ENCODE measurements around the gene FXYD3. TPM values are rescaled to one million over a fixed set of nuclear protein-coding genes. Genes with fewer than 3 reads are reported as not detected.

Gene FXYD3
- polyA plus RNA-seq, 1 of the 3 experiments (the other 2 are of a cell fraction), result not detected

- TF ChIP-seq ZBTB33 (IDR thresholded peaks at IDR 0.05; ENCODE audit: borderline replicate concordance, low read depth), result no peak
Observed at GRCh38 chr19:35118268-35119020, 2.8 kb downstream of the FXYD3 start (continued).

DNA sequence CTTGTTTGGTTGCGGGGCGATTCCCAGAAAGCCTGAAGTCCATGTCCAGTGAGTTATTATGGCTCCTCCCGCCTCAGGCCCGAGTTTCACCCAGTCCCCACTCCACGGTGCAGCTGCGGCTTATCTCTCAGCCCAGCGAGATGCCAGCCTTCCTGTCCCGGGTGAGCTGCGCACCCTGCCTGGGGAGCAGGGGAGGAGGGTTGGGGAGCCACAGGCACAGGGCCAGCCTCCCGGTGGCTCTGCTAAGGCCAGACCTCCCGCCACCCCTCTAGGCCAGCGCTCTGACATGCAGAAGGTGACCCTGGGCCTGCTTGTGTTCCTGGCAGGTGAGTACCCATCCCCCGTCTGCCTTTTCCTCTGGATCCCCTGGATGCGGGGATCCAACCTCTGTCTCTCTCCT is 3.5 kb downstream of the FXYD3 start:
- no peak overlapping the region for H3K4me3 ChIP-seq (ENCODE audit: low read depth in 2 of 2, low read length in 1 of 2)
- TF ChIP-seq TAF1 (IDR thresholded peaks at IDR 0.05; ENCODE audit: borderline replicate concordance, low read depth, low read length), result no peak
- no peak for TF ChIP-seq FOXJ3 (CRISPR knock-in tag; IDR thresholded peaks at IDR 0.05)
- TF ChIP-seq NFIC (IDR thresholded peaks at IDR 0.05; ENCODE audit: borderline replicate concordance), result no peak
- TF ChIP-seq, protein P1, sequence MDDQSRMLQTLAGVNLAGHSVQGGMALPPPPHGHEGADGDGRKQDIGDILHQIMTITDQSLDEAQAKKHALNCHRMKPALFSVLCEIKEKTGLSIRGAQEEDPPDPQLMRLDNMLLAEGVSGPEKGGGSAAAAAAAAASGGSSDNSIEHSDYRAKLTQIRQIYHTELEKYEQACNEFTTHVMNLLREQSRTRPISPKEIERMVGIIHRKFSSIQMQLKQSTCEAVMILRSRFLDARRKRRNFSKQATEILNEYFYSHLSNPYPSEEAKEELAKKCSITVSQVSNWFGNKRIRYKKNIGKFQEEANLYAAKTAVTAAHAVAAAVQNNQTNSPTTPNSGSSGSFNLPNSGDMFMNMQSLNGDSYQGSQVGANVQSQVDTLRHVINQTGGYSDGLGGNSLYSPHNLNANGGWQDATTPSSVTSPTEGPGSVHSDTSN (IDR thresholded peaks at IDR 0.05), result no peak
- no peak for TF ChIP-seq EP300 (IDR thresholded peaks at IDR 0.05; ENCODE audit: borderline replicate concordance in 1 of 2, low read depth in 1 of 2, low read length in 1 of 2)
- no peak for TF ChIP-seq RCOR1 (IDR thresholded peaks at IDR 0.05; ENCODE audit: low read length)
- no peak for TF ChIP-seq EZH2phosphoT487 (IDR thresholded peaks at IDR 0.05; ENCODE audit: borderline replicate concordance, low read depth)
- TF ChIP-seq MEF2A (IDR thresholded peaks at IDR 0.05; ENCODE audit: borderline replicate concordance, low read depth), result no peak
- no peak for TF ChIP-seq ZBTB33 (IDR thresholded peaks at IDR 0.05; ENCODE audit: borderline replicate concordance, low read depth)
- TF ChIP-seq, protein P2, sequence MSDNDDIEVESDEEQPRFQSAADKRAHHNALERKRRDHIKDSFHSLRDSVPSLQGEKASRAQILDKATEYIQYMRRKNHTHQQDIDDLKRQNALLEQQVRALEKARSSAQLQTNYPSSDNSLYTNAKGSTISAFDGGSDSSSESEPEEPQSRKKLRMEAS (IDR thresholded peaks at IDR 0.05; ENCODE audit: low read depth), result no peak
- TF ChIP-seq POLR2AphosphoS5 (IDR thresholded peaks at IDR 0.05; ENCODE audit: low read depth, low read length), result no peak
- TF ChIP-seq RXRA (IDR thresholded peaks at IDR 0.05; ENCODE audit: borderline replicate concordance, low read depth), result no peak
- no peak for TF ChIP-seq SIN3A (IDR thresholded peaks at IDR 0.05; ENCODE audit: borderline replicate concordance, low read depth, low read length)
- TF ChIP-seq FOSL2 (IDR thresholded peaks at IDR 0.05; ENCODE audit: borderline replicate concordance, low read depth), result no peak
- TF ChIP-seq USF2 (IDR thresholded peaks at IDR 0.05; ENCODE audit: borderline replicate concordance, low read depth, low read length), result no peak
- TF ChIP-seq ELF1 (IDR thresholded peaks at IDR 0.05), result no peak
- H3K9ac ChIP-seq, result no peak overlapping the region
- 81% methylated on average over 14 of the region's 14 CpGs for WGBS (ENCODE audit: low lambda C conversion rate)
- no peaks in the 10 kb centered on the region for H3K36me3 ChIP-seq (replicated peaks in 1 of 2; ENCODE audit: control insufficient read depth in 1 of 2, insufficient read depth in 2 of 2, low read length in 1 of 2)
- no peaks in the 10 kb centered on the region for H3F3A ChIP-seq (replicated peaks; ENCODE audit: insufficient read depth)
- no peaks in the 10 kb centered on the region for H3K79me2 ChIP-seq (ENCODE audit: insufficient read depth)
- no peak overlapping the region for H3K4me2 ChIP-seq
- no peaks in the 10 kb centered on the region for H3K9me3 ChIP-seq
- H2AFZ ChIP-seq (ENCODE audit: low read depth), result no peak overlapping the region
- no peaks in the 10 kb centered on the region; the same call in 1 of the 2 replicates for H3K27me3 ChIP-seq (ENCODE audit: insufficient read depth)
- POLR2A ChIA-PET, result no interaction called here
- no peaks in the 10 kb centered on the region for H4K20me1 ChIP-seq (ENCODE audit: insufficient read depth)
- peaks cover 0 to 8% of the 10 kb centered on the region in 2 experiments; a peak in 1 of 4 replicates for H3K4me1 ChIP-seq (ENCODE audit: control insufficient read depth in 1 of 2, insufficient read depth in 2 of 2, low read depth in 1 of 2, low read length in 1 of 2)
- DNase-seq, result no peak
- CTCF ChIA-PET, result interaction anchor here (0.9 to 2.8 kb wide), 4 partner anchors 16 to 52 kb away, joined by 3 to 14 read pairs (median 10); partner anchors contain the start of genes FXYD7 and LGI4
- no peaks in the 10 kb centered on the region for H3K9me2 ChIP-seq
- no peak overlapping the region for H3K27ac ChIP-seq (ENCODE audit: low read depth in 2 of 2, low read length in 1 of 2)

All from SK-N-SH (cell line).